Esophagus muscularis mucosa (tissue), 3 donors: ENCODE data around the gene PSMB2.

ENCODE experiments used
- CTCF ChIP-seq, 3 experiments: fragments of 200-600 bp in 2 of 3; fragments of 450-650 bp in 1 of 3; sonication (generic) in 2 of 3; IDR thresholded peaks; one replicate each; pipeline ENCODE4 v1.5.1; 2017 to 2019; ENCODE audit warnings: antibody characterized with exemption in 3 of 3, mild to moderate bottlenecking in 2 of 3, moderate library complexity in 1 of 3
- POLR2A ChIP-seq: fragments of 450-650 bp; IDR thresholded peaks from one replicate; pipeline ENCODE4 v1.6.1; 2017; ENCODE audit warnings: antibody characterized with exemption, moderate library complexity, mild to moderate bottlenecking, low read depth

GRCh38 chr1:35641233-35641866 lies at the start of gene PSMB2:
- TF ChIP-seq CTCF (IDR thresholded peaks at IDR 0.05), result no peak
- TF ChIP-seq POLR2A, result peak; percentile 50
